ENCODE data around the gene MYCBP2.
"Not testable (repeated sequence)": the region's sequence is repeated elsewhere in the genome, so short reads cannot be mapped to it uniquely, and the experiment has no call there.

The MYCBP2 gene

GRCh38 chr13:77338329-77338728, 11.4 kb upstream of the MYCBP2 start:
- peak; percentile 28 for DNase-seq

GRCh38 chr13:77337159-77337558, 10.3 kb upstream of the MYCBP2 start:
- no peak for DNase-seq

GRCh38 chr13:77335543-77335942, 8.6 kb upstream of the MYCBP2 start:
- peak; percentile 88 for DNase-seq

GRCh38 chr13:77333594-77333993, 6.7 kb upstream of the MYCBP2 start:
- peak; percentile 62 for DNase-seq

GRCh38 chr13:77331421-77331820, 4.5 kb upstream of the MYCBP2 start:
- DNase-seq: no peak

GRCh38 chr13:77329911-77330584, 3.2 kb upstream of the MYCBP2 start:
- peak; percentile 60 for DNase-seq

- DNase-seq: peak; percentile 99
Observed at GRCh38 chr13:77329133-77329910, 2.4 kb upstream of the MYCBP2 start.

GRCh38 chr13:77328819-77329132, 1.9 kb upstream of the MYCBP2 start:
- no peak for DNase-seq

GRCh38 chr13:77325371-77325980, 1.4 kb downstream of the MYCBP2 start:
- DNase-seq: peak; percentile 19

GRCh38 chr13:77323858-77324257, 3.0 kb downstream of the MYCBP2 start:
- DNase-seq: peak; percentile 87

- no peak for DNase-seq
Observed at GRCh38 chr13:77319536-77319935, 7.4 kb downstream of the MYCBP2 start.

GRCh38 chr13:77318741-77319140, 8.2 kb downstream of the MYCBP2 start:
- no peak for DNase-seq

GRCh38 chr13:77316430-77316829, 10.5 kb downstream of the MYCBP2 start:
- no peak for DNase-seq

- DNase-seq: not testable (repeated sequence)
Observed at GRCh38 chr13:77315509-77315908, 11.4 kb downstream of the MYCBP2 start.

- no peak for DNase-seq
Observed at GRCh38 chr13:77313923-77314322, 13.0 kb downstream of the MYCBP2 start.

- no peak for DNase-seq
Observed at GRCh38 chr13:77312311-77312710, 14.6 kb downstream of the MYCBP2 start.

- no peak for DNase-seq
Observed at GRCh38 chr13:77310579-77311279, 16.2 kb downstream of the MYCBP2 start.

- no peak for DNase-seq
Observed at GRCh38 chr13:77310161-77310560, 16.7 kb downstream of the MYCBP2 start.

- DNase-seq: no peak
Observed at GRCh38 chr13:77309254-77309653, 17.6 kb downstream of the MYCBP2 start.

GRCh38 chr13:77306458-77306857, 20.4 kb downstream of the MYCBP2 start:
- no peak for DNase-seq

- DNase-seq: peak; percentile 76
Observed at GRCh38 chr13:77305266-77305665, 21.6 kb downstream of the MYCBP2 start.

GRCh38 chr13:77300176-77301037, 26.5 kb downstream of the MYCBP2 start:
- peak; percentile 67 for DNase-seq

- DNase-seq: no peak
Observed at GRCh38 chr13:77299587-77299986, 27.3 kb downstream of the MYCBP2 start.

Measured in MV-4-11 (cell line).